Skeletal muscle satellite cell (primary cell): ENCODE data around the gene DNAJB6.
A peak's percentile ranks its signal among the peaks of the same experiment; 100 is the strongest.

Experiments used
- H3K27me3 ChIP-seq: 2 replicates; pipeline ENCODE4 v1.7.0; 2013; ENCODE audit warnings: low read length; ENCODE audit not compliant: control insufficient read depth, insufficient read depth
- H3K36me3 ChIP-seq: 2 replicates; pipeline ENCODE4 v1.7.0; 2013; ENCODE audit warnings: mild to moderate bottlenecking, control low read depth, low read length; ENCODE audit not compliant: insufficient read depth
- H3K4me1 ChIP-seq: 2 replicates; pipeline ENCODE4 v1.7.0; 2013; ENCODE audit warnings: low read length; ENCODE audit not compliant: control insufficient read depth, insufficient read depth
- H3K4me2 ChIP-seq: 2 replicates; pipeline ENCODE4 v1.7.0; 2013; ENCODE audit warnings: mild to moderate bottlenecking, low read length
- H3K4me3 ChIP-seq: 2 replicates; pipeline ENCODE4 v1.7.0; 2013; ENCODE audit warnings: low read length
- H3K9ac ChIP-seq: 2 replicates; pipeline ENCODE4 v1.7.0; 2013; ENCODE audit warnings: mild to moderate bottlenecking, low read depth, low read length, moderate library complexity
- H3K9me3 ChIP-seq: replicated peaks from 2 replicates; pipeline ENCODE4 v1.7.0; 2013; ENCODE audit warnings: mild to moderate bottlenecking, control low read depth, low read length

The DNAJB6 gene

DNA sequence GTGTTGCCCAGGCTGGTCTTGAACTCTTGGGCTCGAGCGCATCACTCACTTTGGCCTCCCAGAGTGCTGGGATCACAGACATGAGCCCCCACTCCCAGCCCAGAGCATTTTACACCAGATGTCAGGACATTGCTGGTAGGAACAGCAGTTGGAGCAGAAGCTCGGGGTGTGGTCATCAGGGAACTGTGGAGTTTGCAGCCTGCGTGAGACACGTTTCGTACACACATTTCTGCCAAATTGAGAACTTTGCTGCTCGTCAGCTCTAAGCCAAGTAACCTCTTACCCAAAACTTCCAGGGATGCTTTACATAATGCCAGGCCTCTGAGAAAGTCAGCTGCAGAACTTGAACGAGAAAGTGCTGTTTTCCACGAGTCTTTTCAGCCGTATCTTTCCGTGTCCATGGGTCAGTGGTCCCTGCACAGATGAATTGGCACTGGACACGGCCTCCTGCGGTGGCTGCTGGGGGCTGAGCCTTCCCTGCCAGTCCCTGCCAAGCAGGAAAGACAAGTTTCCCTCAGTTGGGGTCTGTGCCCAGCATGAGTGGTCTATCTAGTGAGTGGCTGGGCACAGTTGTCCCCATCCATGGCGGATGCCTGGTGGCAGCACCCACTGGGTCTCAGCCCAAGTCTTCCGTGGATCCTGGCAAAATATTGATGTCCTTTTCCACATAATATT lies 54.4 kb downstream of the DNAJB6 start:
- Histone ChIP-seq H3K27me3 (no peaks in the 10 kb centered on the region), H3K36me3 (peaks cover 47% of the 10 kb centered on the region), H3K9ac (no peak overlapping the region), H3K9me3 (no peaks in the 10 kb centered on the region), H3K4me3 (no peak overlapping the region), H3K4me1 (peaks cover 49% of the 10 kb centered on the region), H3K4me2 (no peak overlapping the region)

DNA sequence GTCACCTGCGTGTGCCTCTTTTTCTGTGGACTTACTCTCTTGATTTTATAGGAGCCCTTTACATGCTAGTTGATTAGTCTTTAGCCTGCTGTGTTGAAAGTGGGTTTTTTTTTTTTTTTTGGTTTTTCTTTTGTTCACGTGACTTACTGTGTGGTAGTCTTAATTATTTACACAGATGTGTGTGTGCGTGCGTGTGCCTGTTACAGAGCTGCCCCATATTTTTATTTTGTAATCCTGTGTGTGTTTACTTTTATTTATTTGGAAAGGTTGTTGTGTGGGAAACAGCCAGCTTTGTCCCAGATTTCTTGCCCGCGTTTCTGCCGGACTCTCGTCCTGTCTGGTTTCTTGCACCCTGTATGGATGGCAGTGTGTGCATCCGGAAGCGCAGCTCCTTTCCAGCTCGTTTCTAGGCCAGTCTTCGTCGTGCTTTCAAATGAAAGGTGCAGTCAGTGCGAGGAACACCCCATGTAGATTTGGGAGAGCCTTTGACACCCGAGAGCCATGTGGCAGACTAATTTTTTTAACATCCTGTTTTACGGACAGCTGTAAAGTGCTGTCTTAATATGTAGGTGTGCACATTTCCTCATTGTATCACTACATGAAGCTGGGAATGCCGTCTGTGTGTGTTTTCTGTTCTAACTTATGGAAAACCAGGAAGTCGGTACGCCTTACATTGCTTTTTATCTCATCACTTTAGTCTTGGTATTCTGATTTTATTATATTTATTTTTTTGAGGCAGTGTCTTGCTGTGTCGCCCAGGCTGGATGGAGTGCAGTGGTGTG lies 55.6 kb downstream of the DNAJB6 start:
- Histone ChIP-seq H3K9ac (no peak overlapping the region), H3K36me3 (peaks cover 46% of the 10 kb centered on the region), H3K4me1 (peaks cover 52% of the 10 kb centered on the region), H3K27me3 (no peaks in the 10 kb centered on the region), H3K4me2 (no peak overlapping the region), H3K4me3 (no peak overlapping the region), H3K9me3 (no peaks in the 10 kb centered on the region)

DNA sequence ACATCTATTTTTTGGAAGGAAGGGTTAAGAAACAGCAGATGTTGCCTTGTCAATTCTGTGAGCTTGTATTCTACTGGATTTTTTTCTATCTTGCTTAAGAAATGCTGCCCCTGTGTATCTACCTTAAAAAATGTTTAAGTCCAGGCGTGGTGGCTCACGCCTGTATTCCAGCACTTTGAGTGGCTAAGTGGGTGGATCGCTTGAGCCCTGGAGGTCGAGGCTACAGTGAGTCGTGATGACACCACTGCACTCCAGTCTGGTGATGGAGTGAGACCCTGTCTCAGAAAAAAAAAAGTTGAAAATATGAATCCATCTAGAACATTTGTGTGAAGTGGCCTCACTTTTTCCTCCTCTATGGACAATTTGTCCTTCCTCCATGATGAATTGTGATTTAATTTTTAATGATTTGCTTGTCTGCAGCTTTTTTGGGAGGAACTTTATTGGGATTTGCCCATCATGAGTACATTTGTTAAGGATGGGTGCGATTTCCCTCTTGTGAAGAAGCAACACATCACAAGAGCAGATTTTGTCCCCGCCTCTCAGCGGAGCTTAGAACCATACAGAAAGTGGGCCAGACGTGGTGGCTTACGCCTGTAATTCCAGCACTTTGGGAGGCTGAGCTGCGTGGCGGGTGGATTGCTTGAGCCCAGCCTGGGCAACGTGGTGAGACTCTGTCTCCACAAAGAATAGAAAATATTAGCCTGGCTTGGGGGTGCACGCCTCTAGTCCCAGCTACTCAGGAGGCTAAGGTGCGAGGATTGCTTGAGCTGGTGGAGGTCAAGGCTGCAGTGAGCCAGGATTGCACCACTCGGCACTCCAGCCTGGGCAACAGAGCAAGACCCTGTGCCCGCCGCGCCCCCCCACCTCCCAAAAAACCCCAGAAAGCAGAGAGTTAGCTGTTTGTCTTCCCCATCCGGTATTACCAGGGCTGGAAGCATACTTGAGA lies 57.7 kb downstream of the DNAJB6 start:
- peak overlapping the region; percentile 12 for H3K9ac ChIP-seq
- peaks cover 43% of the 10 kb centered on the region for H3K36me3 ChIP-seq
- H3K4me2 ChIP-seq = peak overlapping the region; percentile 26
- no peak overlapping the region for H3K4me3 ChIP-seq
- no peaks in the 10 kb centered on the region for H3K27me3 ChIP-seq
- peaks cover 65% of the 10 kb centered on the region for H3K4me1 ChIP-seq
- no peaks in the 10 kb centered on the region for H3K9me3 ChIP-seq

DNA sequence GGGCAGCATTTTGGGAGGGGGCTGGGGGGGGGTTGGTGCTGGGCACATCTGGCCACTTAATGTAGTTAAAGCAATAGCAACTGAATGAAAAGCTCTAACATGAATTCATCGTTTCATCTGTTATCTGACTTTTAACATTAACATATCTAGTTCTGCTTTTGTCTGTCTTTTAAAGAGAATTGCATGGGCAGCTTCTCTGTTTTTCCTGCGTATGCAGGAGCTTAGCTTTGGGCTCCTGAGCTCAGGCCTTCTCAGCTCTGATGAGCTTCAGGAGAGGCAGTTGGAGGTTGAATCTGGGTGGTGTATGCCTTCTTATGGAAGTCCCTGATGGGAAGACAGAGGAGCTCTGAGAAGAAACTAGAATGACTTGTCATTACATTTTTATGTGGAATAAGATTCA lies 58.4 kb downstream of the DNAJB6 start:
- H3K4me1 ChIP-seq = peaks cover 59% of the 10 kb centered on the region

GRCh38 chr7:157396316-157397035 lies 59.7 kb downstream of the DNAJB6 start:
- H3K9me3 ChIP-seq = no peaks in the 10 kb centered on the region

More for the DNA sequence above, 58.4 kb downstream of the DNAJB6 start:
- Histone ChIP-seq H3K9me3 (no peaks in the 10 kb centered on the region), H3K9ac (no peak overlapping the region), H3K4me3 (no peak overlapping the region), H3K27me3 (no peaks in the 10 kb centered on the region), H3K36me3 (peaks cover 40% of the 10 kb centered on the region), H3K4me2 (no peak overlapping the region)

GRCh38 chr7:157397036-157397720 lies 60.4 kb downstream of the DNAJB6 start:
- no peaks in the 10 kb centered on the region for H3K9me3 ChIP-seq
- peak overlapping the region; percentile 88 for H3K4me2 ChIP-seq
- no peaks in the 10 kb centered on the region for H3K27me3 ChIP-seq
- H3K36me3 ChIP-seq = peaks cover 41% of the 10 kb centered on the region
- H3K4me3 ChIP-seq = peak overlapping the region; percentile 62
- H3K9ac ChIP-seq = peak overlapping the region; percentile 86
- peaks cover 50% of the 10 kb centered on the region for H3K4me1 ChIP-seq

More at GRCh38 chr7:157396316-157397035, 59.7 kb downstream of the DNAJB6 start:
- Histone ChIP-seq H3K4me3 (no peak overlapping the region), H3K36me3 (peaks cover 38% of the 10 kb centered on the region), H3K27me3 (no peaks in the 10 kb centered on the region), H3K4me2 (no peak overlapping the region), H3K4me1 (peaks cover 50% of the 10 kb centered on the region), H3K9ac (no peak overlapping the region)

DNA sequence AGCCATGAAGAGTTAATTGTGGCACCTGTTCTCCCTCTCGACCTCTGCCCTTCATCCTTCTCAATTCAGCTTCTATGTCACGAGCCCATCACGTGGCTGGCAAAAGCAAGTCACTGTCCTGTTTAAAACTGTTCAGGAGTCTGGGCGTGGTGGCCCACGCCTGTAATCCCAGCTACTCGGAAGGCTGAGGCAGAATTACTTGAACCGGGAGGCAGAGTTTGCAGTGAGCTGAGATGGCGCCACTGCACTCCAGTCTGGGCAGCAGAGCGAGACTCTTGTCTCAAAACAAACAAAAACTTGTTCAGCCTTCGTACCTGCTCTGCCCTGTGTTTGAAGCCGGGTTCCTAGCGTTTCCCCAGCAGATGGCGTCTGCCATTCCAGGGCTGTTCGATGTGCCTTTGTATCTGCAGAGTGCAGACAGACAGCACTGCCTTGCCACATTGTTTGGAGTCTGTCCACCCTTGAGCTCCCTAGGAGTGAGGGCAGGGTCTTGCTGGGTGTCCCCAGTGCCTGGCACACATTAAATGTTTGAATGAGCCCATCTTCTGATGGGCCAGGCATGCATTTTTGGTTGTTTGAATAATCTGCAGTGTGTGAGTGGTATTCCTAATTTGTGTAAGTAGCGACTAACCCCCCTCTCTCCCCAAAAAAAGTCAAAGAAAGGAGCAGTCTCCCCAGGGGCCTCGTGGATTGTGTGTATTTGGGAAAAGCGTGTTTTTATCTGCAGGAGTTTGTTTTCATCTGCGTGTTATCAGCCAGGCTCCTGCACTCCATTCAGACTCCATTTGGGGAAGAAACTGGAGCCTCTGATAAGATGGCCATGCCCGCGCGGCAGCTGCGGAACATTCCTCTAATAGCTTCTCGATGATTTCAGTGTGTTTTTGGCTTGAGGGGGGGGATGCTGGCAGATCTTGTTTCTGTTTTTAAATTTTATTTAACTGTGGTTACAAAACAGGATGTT lies 61.2 kb downstream of the DNAJB6 start:
- H3K4me2 ChIP-seq = peak overlapping the region; percentile 88
- H3K27me3 ChIP-seq = no peaks in the 10 kb centered on the region
- H3K36me3 ChIP-seq = peaks cover 38% of the 10 kb centered on the region
- no peaks in the 10 kb centered on the region for H3K9me3 ChIP-seq
- peak overlapping the region; percentile 62 for H3K4me3 ChIP-seq
- peaks cover 53% of the 10 kb centered on the region for H3K4me1 ChIP-seq
- H3K9ac ChIP-seq = peak overlapping the region; percentile 86

DNA sequence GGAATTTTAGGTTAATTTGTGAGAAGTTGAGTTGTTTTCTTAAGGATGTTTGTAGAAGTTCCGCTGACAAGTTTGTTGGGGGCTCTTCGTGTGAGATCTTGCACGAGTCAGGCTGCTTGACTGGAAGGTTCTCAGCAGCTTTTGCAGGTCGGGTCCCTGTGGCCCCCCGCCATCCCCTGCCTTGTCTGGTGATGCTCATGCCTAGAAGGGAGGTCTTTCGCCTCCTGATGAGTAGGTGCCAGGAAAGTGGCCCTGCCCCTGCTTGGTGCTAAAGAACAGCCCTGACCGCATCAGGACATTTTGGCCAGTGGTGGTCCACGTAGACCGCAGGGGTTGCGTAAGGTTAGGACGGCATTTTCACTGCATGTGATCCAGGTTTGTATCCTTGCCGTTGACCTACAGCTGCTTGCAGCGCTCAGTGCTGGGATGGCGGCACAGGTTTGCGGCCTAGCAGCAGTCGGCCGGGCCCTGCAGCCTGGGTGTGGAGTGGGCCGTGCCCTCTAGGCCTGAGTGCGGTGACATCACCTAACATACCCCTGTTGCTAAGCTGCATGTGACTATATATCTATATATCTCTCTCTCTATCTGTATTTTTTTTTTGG lies 62.4 kb downstream of the DNAJB6 start:
- no peaks in the 10 kb centered on the region for H3K27me3 ChIP-seq
- H3K4me2 ChIP-seq = peak overlapping the region; percentile 88
- peaks cover 38% of the 10 kb centered on the region for H3K36me3 ChIP-seq
- peaks cover 50% of the 10 kb centered on the region for H3K4me1 ChIP-seq
- no peak overlapping the region for H3K4me3 ChIP-seq
- H3K9ac ChIP-seq = peak overlapping the region; percentile 86
- no peaks in the 10 kb centered on the region for H3K9me3 ChIP-seq

DNA sequence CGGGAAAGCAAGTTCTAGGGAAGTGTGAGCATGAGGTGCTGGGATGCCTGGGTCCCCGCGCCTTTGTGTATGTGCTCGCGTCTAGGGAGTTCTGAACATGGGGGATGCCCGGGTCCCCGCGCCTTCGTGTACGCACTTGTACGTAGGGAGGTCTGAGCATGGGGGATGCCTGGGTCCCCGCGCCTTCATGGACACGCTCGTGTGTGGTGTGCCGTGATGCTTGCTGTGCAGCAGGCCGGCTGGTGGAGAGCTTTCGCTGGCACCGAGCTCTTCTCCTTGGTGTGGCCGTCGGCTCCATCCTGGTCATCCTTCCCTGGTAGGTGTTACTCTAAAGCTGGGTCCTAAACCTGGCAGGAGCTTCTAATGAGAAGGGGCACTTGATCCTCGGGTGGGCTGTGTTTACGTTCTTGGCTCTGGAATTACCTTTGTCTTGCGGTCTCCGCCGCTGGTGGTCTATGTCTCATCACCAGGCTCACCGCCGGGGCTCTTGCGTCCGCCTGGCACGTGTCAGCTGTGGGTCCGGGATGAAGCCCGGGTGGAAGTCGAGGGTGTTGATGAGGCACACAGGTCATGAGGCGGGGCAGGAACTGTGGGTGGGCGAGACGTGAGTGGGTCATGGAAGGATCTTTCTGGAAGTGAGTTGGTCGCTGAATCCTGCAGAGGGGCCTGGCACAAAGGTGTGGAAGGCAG lies 63.5 kb downstream of the DNAJB6 start:
- no peak overlapping the region for H3K4me2 ChIP-seq
- no peaks in the 10 kb centered on the region for H3K9me3 ChIP-seq
- H3K4me1 ChIP-seq = peaks cover 53% of the 10 kb centered on the region
- H3K4me3 ChIP-seq = no peak overlapping the region
- no peak overlapping the region for H3K9ac ChIP-seq
- H3K36me3 ChIP-seq = peaks cover 36% of the 10 kb centered on the region
- no peaks in the 10 kb centered on the region for H3K27me3 ChIP-seq
